HL-60 (cell line): ENCODE data around the gene EFL1.

ENCODE experiments used
- GABPA ChIP-seq: IDR thresholded peaks from 2 replicates; pipeline ENCODE4 v1.6.1; 2012; ENCODE audit warnings: low read depth
- POLR2AphosphoS5 ChIP-seq: IDR thresholded peaks from 2 replicates; pipeline ENCODE4 v1.6.1; 2012; ENCODE audit warnings: low read depth
- REST ChIP-seq: IDR thresholded peaks from 2 replicates; pipeline ENCODE4 v1.6.1; 2012; ENCODE audit warnings: low read depth; ENCODE audit not compliant: insufficient replicate concordance
- SPI1 ChIP-seq: IDR thresholded peaks from 2 replicates; pipeline ENCODE4 v1.6.1; 2012; ENCODE audit warnings: low read depth, mild to moderate bottlenecking, borderline replicate concordance
- TF ChIP-seq, protein P1 (sequence below): IDR thresholded peaks from one replicate; pipeline ENCODE4 v1.5.1; 2011; ENCODE audit warnings: low read length, control low read depth, inconsistent platforms; ENCODE audit not compliant: insufficient read depth

DNA sequence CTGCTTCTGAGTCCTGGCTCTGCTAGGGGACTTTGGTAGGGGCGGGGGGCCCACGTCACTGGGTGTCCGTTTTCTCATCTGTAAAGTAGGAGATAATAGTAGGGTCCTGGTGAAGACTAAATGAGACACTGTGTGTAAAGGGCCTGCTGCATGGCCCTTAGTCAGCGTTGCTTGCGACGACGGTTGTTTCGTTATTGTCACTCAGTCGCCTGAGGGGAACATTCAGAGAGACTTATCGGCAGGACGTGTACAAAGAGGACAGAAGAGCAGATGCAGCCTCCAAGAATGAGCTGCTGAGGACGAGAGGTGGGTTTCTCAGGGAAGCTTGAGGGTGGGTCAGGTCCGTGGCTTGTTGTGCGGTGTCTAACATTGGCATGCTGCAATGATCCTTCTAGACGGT lies 163.9 kb downstream of the EFL1 start:
- TF ChIP-seq, protein P1, sequence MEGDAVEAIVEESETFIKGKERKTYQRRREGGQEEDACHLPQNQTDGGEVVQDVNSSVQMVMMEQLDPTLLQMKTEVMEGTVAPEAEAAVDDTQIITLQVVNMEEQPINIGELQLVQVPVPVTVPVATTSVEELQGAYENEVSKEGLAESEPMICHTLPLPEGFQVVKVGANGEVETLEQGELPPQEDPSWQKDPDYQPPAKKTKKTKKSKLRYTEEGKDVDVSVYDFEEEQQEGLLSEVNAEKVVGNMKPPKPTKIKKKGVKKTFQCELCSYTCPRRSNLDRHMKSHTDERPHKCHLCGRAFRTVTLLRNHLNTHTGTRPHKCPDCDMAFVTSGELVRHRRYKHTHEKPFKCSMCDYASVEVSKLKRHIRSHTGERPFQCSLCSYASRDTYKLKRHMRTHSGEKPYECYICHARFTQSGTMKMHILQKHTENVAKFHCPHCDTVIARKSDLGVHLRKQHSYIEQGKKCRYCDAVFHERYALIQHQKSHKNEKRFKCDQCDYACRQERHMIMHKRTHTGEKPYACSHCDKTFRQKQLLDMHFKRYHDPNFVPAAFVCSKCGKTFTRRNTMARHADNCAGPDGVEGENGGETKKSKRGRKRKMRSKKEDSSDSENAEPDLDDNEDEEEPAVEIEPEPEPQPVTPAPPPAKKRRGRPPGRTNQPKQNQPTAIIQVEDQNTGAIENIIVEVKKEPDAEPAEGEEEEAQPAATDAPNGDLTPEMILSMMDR = no peak
- no peak for TF ChIP-seq POLR2AphosphoS5
- TF ChIP-seq SPI1 = no peak
- TF ChIP-seq GABPA = no peak
- TF ChIP-seq REST = no peak
